PC-3 (cell line): ENCODE measurements around the gene FURIN. TPM values are rescaled to one million over a fixed set of nuclear protein-coding genes. Genes with fewer than 3 reads are reported as not detected.
"Not testable (repeated sequence)": the region's sequence is repeated elsewhere in the genome, so short reads cannot be mapped to it uniquely, and the experiment has no call there.

Experiments used
- ATAC-seq: fragments of 200-7000 bp; cut with Tn5 transposase; 2 replicates; pipeline ENCODE4 v1.9.1; 2020; ENCODE audit warnings: mild to moderate bottlenecking, moderate library complexity
- BruUV-seq: library from RNA; stranded (reverse); fragments of 400-500 nt; replicated peaks from 2 replicates; lab custom pipeline; 2021; lab: Mats Ljungman, UMichigan
- CTCF ChIA-PET: fragments of 300-600 bp; sonication (Branson Sonifier 250); formaldehyde crosslinking; loops from one replicate; lab custom pipeline; 2022; ENCODE audit warnings: antibody characterized with exemption; lab: Charles Lee
- POLR2A ChIA-PET: fragments of 300-600 bp; sonication (Branson Sonifier 250); formaldehyde crosslinking; loops from one replicate; lab custom pipeline; 2022; ENCODE audit warnings: antibody characterized with exemption; ENCODE audit not compliant: unreplicated experiment; lab: Charles Lee
- DNase-seq: peaks from one replicate; pipeline ENCODE4 v3.0.0-alpha.2; 2015
- H2AFZ ChIP-seq: fragments of 300-600 bp; sonication (generic); 2 replicates; pipeline ENCODE4 v1.6.0; 2016; ENCODE audit warnings: antibody characterized with exemption, low read length
- H3F3A ChIP-seq: fragments of 300-600 bp; sonication (generic); one replicate; pipeline ENCODE4 v1.6.0; 2017; ENCODE audit warnings: antibody characterized with exemption, low read length, control low read depth, mild to moderate bottlenecking; ENCODE audit not compliant: unreplicated experiment
- H3K27ac ChIP-seq: fragments of 300-600 bp; sonication (generic); 2 replicates; pipeline ENCODE4 v1.5.1; 2016; ENCODE audit warnings: mild to moderate bottlenecking, low read length
- H3K27me3 ChIP-seq: fragments of 300-600 bp; sonication (generic); 2 replicates; pipeline ENCODE4 v1.6.1; 2016; ENCODE audit warnings: low read length, mixed read lengths
- H3K36me3 ChIP-seq: fragments of 300-600 bp; sonication (generic); 2 replicates; pipeline ENCODE4 v1.6.1; 2016; ENCODE audit warnings: low read depth, mixed run types, low read length, mixed read lengths
- H3K4me1 ChIP-seq: fragments of 300-600 bp; sonication (generic); 2 replicates; pipeline ENCODE4 v1.5.1; 2016; ENCODE audit warnings: low read length; ENCODE audit not compliant: insufficient read depth
- H3K4me2 ChIP-seq: fragments of 300-600 bp; sonication (generic); 2 replicates; pipeline ENCODE4 v1.6.0; 2016; ENCODE audit warnings: low read length
- H3K4me3 ChIP-seq: fragments of 300-600 bp; sonication (generic); 2 replicates; pipeline ENCODE4 v1.5.1; 2016; ENCODE audit warnings: mild to moderate bottlenecking, low read length, mixed read lengths
- H3K79me2 ChIP-seq: fragments of 300-600 bp; sonication (generic); 2 replicates; pipeline ENCODE4 v1.6.1; 2017; ENCODE audit warnings: low read length, mixed read lengths
- H3K9ac ChIP-seq: fragments of 300-600 bp; sonication (generic); 2 replicates; pipeline ENCODE4 v1.6.0; 2016; ENCODE audit warnings: mild to moderate bottlenecking, low read length
- H3K9me2 ChIP-seq: fragments of 300-600 bp; sonication (generic); replicated peaks from 2 replicates; pipeline ENCODE4 v1.6.1; 2016; ENCODE audit warnings: mixed run types, low read length, mixed read lengths
- H3K9me3 ChIP-seq: fragments of 300-600 bp; sonication (generic); 2 replicates; pipeline ENCODE4 v1.6.1; 2016; ENCODE audit warnings: low read length, mixed read lengths
- H4K20me1 ChIP-seq: fragments of 300-600 bp; sonication (generic); 2 replicates; pipeline ENCODE4 v1.6.1; 2016; ENCODE audit warnings: low read length, mixed read lengths
- CTCF ChIP-seq: fragments of 300-600 bp; sonication (generic); conservative IDR thresholded peaks from 2 replicates; pipeline ENCODE4 v1.5.1; 2017; ENCODE audit warnings: antibody characterized with exemption, low read depth, mild to moderate bottlenecking, low read length
- EZH2 ChIP-seq: fragments of 300-600 bp; sonication (generic); IDR thresholded peaks from one replicate; pipeline ENCODE4 v1.6.1; 2017; ENCODE audit warnings: antibody characterized with exemption, mild to moderate bottlenecking, low read length; ENCODE audit not compliant: unreplicated experiment
- EZH2phosphoT487 ChIP-seq: fragments of 300-600 bp; sonication (generic); IDR thresholded peaks from 2 replicates; pipeline ENCODE4 v1.6.1; 2018; ENCODE audit warnings: mild to moderate bottlenecking, antibody characterized with exemption, low read length, borderline replicate concordance
- intact Hi-C: fragments of 100-400 bp; cut with micrococcal nuclease; formaldehyde crosslinking; loops from 2 replicates; pipeline ENCODE4 v1.9.0; 2023
- total RNA-seq: library from RNA; depleted of rRNA; stranded (reverse); fragments of >200 nt; gene quantifications from 2 replicates; pipeline ENCODE4 v1.2.3, GENCODE V29; 2014

The FURIN gene
- total RNA-seq, 1 experiment from 2014 or later = 39.1 TPM

- Histone ChIP-seq H3K36me3 (no peaks in the 10 kb centered on the region), H3K27me3 (no peaks in the 10 kb centered on the region), H4K20me1 (no peaks in the 10 kb centered on the region), H3K9me2 (no peaks in the 10 kb centered on the region), H3K9ac (no peak overlapping the region), H3K79me2 (no peaks in the 10 kb centered on the region), H3K27ac (no peak overlapping the region), H3K4me2 (no peak overlapping the region), H2AFZ (no peak overlapping the region), H3K4me3 (no peak overlapping the region), H3K9me3 (no peaks in the 10 kb centered on the region), H3K4me1 (no peaks in the 10 kb centered on the region), H3F3A (no peaks in the 10 kb centered on the region)
- intact Hi-C loops = no loop called here
- DNase-seq (no peak), ATAC-seq (no peak)
- BruUV-seq = no TSS peak
- TF ChIP-seq EZH2phosphoT487 (no peak), EZH2 (no peak), CTCF (no peak)
- POLR2A ChIA-PET = no interaction called here
- CTCF ChIA-PET = no interaction called here
Measured at GRCh38 chr15:90921887-90922286, 53.5 kb downstream of the FURIN start.

- H3K27ac ChIP-seq, DNase-seq, intact Hi-C loops, ATAC-seq, H3F3A ChIP-seq, H3K4me1 ChIP-seq, H3K9me3 ChIP-seq, H3K79me2 ChIP-seq, CTCF ChIA-PET, H3K9ac ChIP-seq, H3K9me2 ChIP-seq, H4K20me1 ChIP-seq, H3K4me3 ChIP-seq, H3K36me3 ChIP-seq, H3K27me3 ChIP-seq, H3K4me2 ChIP-seq, H2AFZ ChIP-seq, BruUV-seq, POLR2A ChIA-PET: not testable (repeated sequence)
Measured at GRCh38 chr15:90922712-90923322, 54.4 kb downstream of the FURIN start.

- no peak overlapping the region for H3K9ac ChIP-seq
- H3K9me2 ChIP-seq = no peaks in the 10 kb centered on the region
- ChIA-PET CTCF (no interaction called here), POLR2A (no interaction called here)
- H3K79me2 ChIP-seq = no peaks in the 10 kb centered on the region
- H3K4me1 ChIP-seq = peaks cover 3% of the 10 kb centered on the region; the same call in 1 of the 2 replicates
- no peaks in the 10 kb centered on the region for H3K9me3 ChIP-seq
- H3K36me3 ChIP-seq = no peaks in the 10 kb centered on the region
- TF ChIP-seq EZH2 = no peak
- TF ChIP-seq EZH2phosphoT487 = no peak
- no peak for TF ChIP-seq CTCF
- intact Hi-C loops = no loop called here
- H4K20me1 ChIP-seq = no peaks in the 10 kb centered on the region
- no peak overlapping the region for H3K4me2 ChIP-seq
- no peaks in the 10 kb centered on the region for H3F3A ChIP-seq
- no peaks in the 10 kb centered on the region for H3K27me3 ChIP-seq
- no peak for ATAC-seq
- H2AFZ ChIP-seq = no peak overlapping the region
- no TSS peak for BruUV-seq
- H3K27ac ChIP-seq = no peak overlapping the region
- H3K4me3 ChIP-seq = no peak overlapping the region
- DNase-seq = no peak
Measured at GRCh38 chr15:90924375-90924774, 56.0 kb downstream of the FURIN start.

- H3K27me3 ChIP-seq, H3K36me3 ChIP-seq, CTCF ChIA-PET: not testable (repeated sequence)
Measured at GRCh38 chr15:90926766-90927165, 58.4 kb downstream of the FURIN start.

GRCh38 chr15:90928106-90928505 is 59.7 kb downstream of the FURIN start:
- BruUV-seq, H3K4me3 ChIP-seq, H3K27ac ChIP-seq, CTCF ChIA-PET, H3K27me3 ChIP-seq, H3K4me2 ChIP-seq, H2AFZ ChIP-seq, H4K20me1 ChIP-seq, POLR2A ChIA-PET, H3K9ac ChIP-seq, H3K36me3 ChIP-seq, H3K9me2 ChIP-seq, intact Hi-C loops, H3K79me2 ChIP-seq, H3F3A ChIP-seq, DNase-seq, H3K9me3 ChIP-seq, ATAC-seq: not testable (repeated sequence)
- H3K4me1 ChIP-seq = peaks cover 24% of the 10 kb centered on the region

More at GRCh38 chr15:90926766-90927165, 58.4 kb downstream of the FURIN start:
- H3K9me3 ChIP-seq, BruUV-seq, H3F3A ChIP-seq, H2AFZ ChIP-seq, ATAC-seq, H3K4me2 ChIP-seq, H3K27ac ChIP-seq, H3K79me2 ChIP-seq, H4K20me1 ChIP-seq, H3K9me2 ChIP-seq, H3K9ac ChIP-seq, DNase-seq, POLR2A ChIA-PET, H3K4me3 ChIP-seq, intact Hi-C loops: not testable (repeated sequence)
- peaks cover 18% of the 10 kb centered on the region for H3K4me1 ChIP-seq
